Measurements from ENCODE around the gene BCKDHA.

Gene BCKDHA

GRCh38 chr19:41399525-41399924 is 1.9 kb downstream of the BCKDHA start:
- no peak overlapping the region for H2BK5ac ChIP-seq (ENCODE audit: low read depth, low read length, poor library complexity)
- H3K14ac ChIP-seq (ENCODE audit: low read length), result no peak overlapping the region
- no peaks in the 10 kb centered on the region for H3K27me3 ChIP-seq (ENCODE audit: insufficient read depth, low read length)
- DNase-seq, result no peak
- H3K9ac ChIP-seq (ENCODE audit: low read length), result no peak overlapping the region
- H2AFZ ChIP-seq (ENCODE audit: insufficient read depth, low read length, poor library complexity), result no peak overlapping the region
- H3K27ac ChIP-seq (ENCODE audit: low read depth, low read length), result no peak overlapping the region
- no peak overlapping the region for H2AK5ac ChIP-seq (ENCODE audit: low read length)
- no peak overlapping the region for H3K23ac ChIP-seq (ENCODE audit: low read length)
- no peak overlapping the region for H3K4ac ChIP-seq (ENCODE audit: low read depth, low read length)
- H3K4me2 ChIP-seq (ENCODE audit: low read length), result no peak overlapping the region
- H3K9me3 ChIP-seq (ENCODE audit: insufficient read depth, low read depth, low read length), result no peaks in the 10 kb centered on the region
- H3K4me3 ChIP-seq (ENCODE audit: low read depth, low read length), result no peak overlapping the region
- H4K8ac ChIP-seq (ENCODE audit: low read depth, low read length), result no peak overlapping the region
- no peaks in the 10 kb centered on the region for H3K36me3 ChIP-seq (ENCODE audit: control insufficient read depth in 1 of 2, insufficient read depth in 2 of 2, low read length in 2 of 2)
- H4K91ac ChIP-seq (ENCODE audit: low read depth, low read length), result no peak overlapping the region
- H3K4me1 ChIP-seq (ENCODE audit: control insufficient read depth in 1 of 2, insufficient read depth in 2 of 2, low read length in 2 of 2), result peaks cover 3% of the 10 kb centered on the region in 2 experiments
- no peak overlapping the region for H3K18ac ChIP-seq (ENCODE audit: low read length)
- peaks cover 4% of the 10 kb centered on the region for H3K79me1 ChIP-seq (ENCODE audit: low read length)
- WGBS (ENCODE audit: extremely low coverage, insufficient coverage, insufficient read length), result no CpG with 5 or more reads among the region's 2 CpGs
- no peak overlapping the region for H2BK12ac ChIP-seq (ENCODE audit: low read length)
- peaks cover 5% of the 10 kb centered on the region for H3K79me2 ChIP-seq (ENCODE audit: control insufficient read depth, insufficient read depth, low read length, poor library complexity)
- H4K12ac ChIP-seq (ENCODE audit: low read depth, low read length), result no peak overlapping the region
- H2BK120ac ChIP-seq (ENCODE audit: insufficient read depth, low read length, poor library complexity), result no peak overlapping the region

GRCh38 chr19:41401483-41401882 is 3.9 kb downstream of the BCKDHA start:
- no peak overlapping the region for H3K18ac ChIP-seq (ENCODE audit: low read length)
- no CpG with 5 or more reads among the region's 4 CpGs for WGBS (ENCODE audit: extremely low coverage, insufficient coverage, insufficient read length)
- H3K79me1 ChIP-seq (ENCODE audit: low read length), result peaks cover 4% of the 10 kb centered on the region
- no peaks in the 10 kb centered on the region for H3K9me3 ChIP-seq (ENCODE audit: insufficient read depth, low read depth, low read length)
- H3K23ac ChIP-seq (ENCODE audit: low read length), result no peak overlapping the region
- H4K8ac ChIP-seq (ENCODE audit: low read depth, low read length), result no peak overlapping the region
- H3K4me2 ChIP-seq (ENCODE audit: low read length), result no peak overlapping the region
- H2BK120ac ChIP-seq (ENCODE audit: insufficient read depth, low read length, poor library complexity), result no peak overlapping the region
- H2AK5ac ChIP-seq (ENCODE audit: low read length), result no peak overlapping the region
- no peak for DNase-seq
- no peak overlapping the region for H2BK5ac ChIP-seq (ENCODE audit: low read depth, low read length, poor library complexity)
- H3K27ac ChIP-seq (ENCODE audit: low read depth, low read length), result no peak overlapping the region
- no peak overlapping the region for H3K9ac ChIP-seq (ENCODE audit: low read length)
- no peak overlapping the region for H2BK12ac ChIP-seq (ENCODE audit: low read length)
- no peak overlapping the region for H3K14ac ChIP-seq (ENCODE audit: low read length)
- no peak overlapping the region for H3K4me3 ChIP-seq (ENCODE audit: low read depth, low read length)
- no peak overlapping the region for H4K91ac ChIP-seq (ENCODE audit: low read depth, low read length)
- no peak overlapping the region for H3K4ac ChIP-seq (ENCODE audit: low read depth, low read length)
- no peaks in the 10 kb centered on the region for H3K36me3 ChIP-seq (ENCODE audit: control insufficient read depth in 1 of 2, insufficient read depth in 2 of 2, low read length in 2 of 2)
- peaks cover 3% of the 10 kb centered on the region in 2 experiments for H3K4me1 ChIP-seq (ENCODE audit: control insufficient read depth in 1 of 2, insufficient read depth in 2 of 2, low read length in 2 of 2)
- H4K12ac ChIP-seq (ENCODE audit: low read depth, low read length), result no peak overlapping the region
- H3K27me3 ChIP-seq (ENCODE audit: insufficient read depth, low read length), result no peaks in the 10 kb centered on the region
- H3K79me2 ChIP-seq (ENCODE audit: control insufficient read depth, insufficient read depth, low read length, poor library complexity), result peaks cover 5% of the 10 kb centered on the region
- H2AFZ ChIP-seq (ENCODE audit: insufficient read depth, low read length, poor library complexity), result no peak overlapping the region

GRCh38 chr19:41402010-41402409 is 4.4 kb downstream of the BCKDHA start:
- Histone ChIP-seq H2BK5ac (ENCODE audit: low read depth, low read length, poor library complexity) (no peak overlapping the region), H3K36me3 (ENCODE audit: control insufficient read depth in 1 of 2, insufficient read depth in 2 of 2, low read length in 2 of 2) (no peaks in the 10 kb centered on the region), H3K27ac (ENCODE audit: low read depth, low read length) (no peak overlapping the region)

DNA sequence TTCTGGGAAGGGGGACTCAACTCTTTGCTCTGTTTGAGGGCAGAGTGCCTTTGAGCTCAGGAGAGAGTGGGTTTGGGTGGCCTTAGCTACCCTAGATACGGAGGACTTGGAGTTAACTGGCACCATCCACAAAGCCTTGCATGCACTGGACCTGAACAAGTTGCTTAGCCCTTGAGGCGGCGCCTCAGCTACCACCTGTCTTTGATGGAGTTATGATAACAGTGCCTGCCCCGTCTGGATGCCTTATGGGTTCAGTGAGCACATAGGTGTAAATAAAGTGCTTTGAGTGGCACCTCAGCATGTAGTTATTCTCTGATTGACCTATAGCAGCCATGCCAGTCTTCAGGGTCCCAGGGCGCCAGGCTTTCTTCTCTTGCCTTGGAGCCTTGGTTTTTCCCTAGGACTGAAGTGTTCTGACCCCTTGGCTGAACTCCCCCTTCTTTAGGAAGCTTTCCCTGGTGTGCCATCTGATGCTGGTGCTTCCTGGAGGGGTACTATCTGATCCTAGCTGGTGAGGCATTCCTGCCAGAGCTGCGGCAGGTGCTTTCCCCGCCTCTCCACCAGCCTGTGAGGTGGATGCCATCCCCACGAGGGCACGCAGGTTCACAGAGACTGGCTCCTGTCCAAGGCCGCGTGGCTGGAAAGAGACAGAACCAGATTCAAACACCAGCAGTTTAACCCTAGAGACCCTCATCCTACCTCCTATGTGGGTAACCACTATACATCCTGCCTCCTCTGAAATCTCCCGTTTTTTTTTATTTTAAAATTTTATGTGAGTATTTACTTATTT is 5.8 kb downstream of the BCKDHA start:
- Histone ChIP-seq H4K8ac (ENCODE audit: low read depth, low read length) (no peak overlapping the region), H2AK5ac (ENCODE audit: low read length) (no peak overlapping the region), H2BK5ac (ENCODE audit: low read depth, low read length, poor library complexity) (no peak overlapping the region), H3K4ac (ENCODE audit: low read depth, low read length) (no peak overlapping the region), H3K36me3 (ENCODE audit: control insufficient read depth in 1 of 2, insufficient read depth in 2 of 2, low read length in 2 of 2) (no peaks in the 10 kb centered on the region), H3K27ac (ENCODE audit: low read depth, low read length) (no peak overlapping the region), H2BK12ac (ENCODE audit: low read length) (no peak overlapping the region), H3K4me1 (ENCODE audit: control insufficient read depth in 1 of 2, insufficient read depth in 2 of 2, low read length in 2 of 2) (peaks cover 3% of the 10 kb centered on the region in 2 experiments), H3K4me3 (ENCODE audit: low read depth, low read length) (no peak overlapping the region), H3K9ac (ENCODE audit: low read length) (no peak overlapping the region), H3K18ac (ENCODE audit: low read length) (no peak overlapping the region), H3K79me1 (ENCODE audit: low read length) (no peaks in the 10 kb centered on the region), H4K12ac (ENCODE audit: low read depth, low read length) (no peak overlapping the region), H2AFZ (ENCODE audit: insufficient read depth, low read length, poor library complexity) (no peak overlapping the region), H3K27me3 (ENCODE audit: insufficient read depth, low read length) (no peaks in the 10 kb centered on the region), H4K91ac (ENCODE audit: low read depth, low read length) (no peak overlapping the region), H3K4me2 (ENCODE audit: low read length) (no peak overlapping the region), H2BK120ac (ENCODE audit: insufficient read depth, low read length, poor library complexity) (no peak overlapping the region), H3K23ac (ENCODE audit: low read length) (no peak overlapping the region), H3K9me3 (ENCODE audit: insufficient read depth, low read depth, low read length) (no peaks in the 10 kb centered on the region), H3K79me2 (ENCODE audit: control insufficient read depth, insufficient read depth, low read length, poor library complexity) (no peaks in the 10 kb centered on the region), H3K14ac (ENCODE audit: low read length) (no peak overlapping the region)
- no CpG with 5 or more reads among the region's 12 CpGs for WGBS (ENCODE audit: extremely low coverage, insufficient coverage, insufficient read length)
- DNase-seq, result no peak

More at GRCh38 chr19:41402010-41402409, 4.4 kb downstream of the BCKDHA start:
- no peak overlapping the region for H3K23ac ChIP-seq (ENCODE audit: low read length)
- H4K12ac ChIP-seq (ENCODE audit: low read depth, low read length), result no peak overlapping the region
- no peak overlapping the region for H4K91ac ChIP-seq (ENCODE audit: low read depth, low read length)
- peaks cover 3% of the 10 kb centered on the region in 2 experiments for H3K4me1 ChIP-seq (ENCODE audit: control insufficient read depth in 1 of 2, insufficient read depth in 2 of 2, low read length in 2 of 2)
- H3K4me2 ChIP-seq (ENCODE audit: low read length), result no peak overlapping the region
- no peak overlapping the region for H2AK5ac ChIP-seq (ENCODE audit: low read length)
- no peaks in the 10 kb centered on the region for H3K27me3 ChIP-seq (ENCODE audit: insufficient read depth, low read length)
- no peak overlapping the region for H3K4ac ChIP-seq (ENCODE audit: low read depth, low read length)
- no peak overlapping the region for H3K18ac ChIP-seq (ENCODE audit: low read length)
- no peak overlapping the region for H3K4me3 ChIP-seq (ENCODE audit: low read depth, low read length)
- peaks cover 5% of the 10 kb centered on the region for H3K79me2 ChIP-seq (ENCODE audit: control insufficient read depth, insufficient read depth, low read length, poor library complexity)
- peaks cover 4% of the 10 kb centered on the region for H3K79me1 ChIP-seq (ENCODE audit: low read length)
- no CpG with 5 or more reads among the region's 3 CpGs for WGBS (ENCODE audit: extremely low coverage, insufficient coverage, insufficient read length)
- no peak overlapping the region for H3K9ac ChIP-seq (ENCODE audit: low read length)
- H2BK12ac ChIP-seq (ENCODE audit: low read length), result no peak overlapping the region
- no peak overlapping the region for H4K8ac ChIP-seq (ENCODE audit: low read depth, low read length)
- no peak overlapping the region for H3K14ac ChIP-seq (ENCODE audit: low read length)
- H2BK120ac ChIP-seq (ENCODE audit: insufficient read depth, low read length, poor library complexity), result no peak overlapping the region
- H2AFZ ChIP-seq (ENCODE audit: insufficient read depth, low read length, poor library complexity), result no peak overlapping the region
- no peaks in the 10 kb centered on the region for H3K9me3 ChIP-seq (ENCODE audit: insufficient read depth, low read depth, low read length)
- no peak for DNase-seq

Data from trophoblast cell (in vitro differentiated cells and primary cell).